H1 (cell line): ENCODE data around the gene RREB1. TPM values are rescaled to one million over a fixed set of nuclear protein-coding genes. Genes with fewer than 3 reads are reported as not detected.

Experiments used
- CTCF ChIA-PET: fragments of 300-600 bp; sonication (Branson Sonifier 250); formaldehyde crosslinking; loops from one replicate; lab custom pipeline; 2021; ENCODE audit not compliant: partially characterized antibody; lab: Charles Lee
- POLR2A ChIA-PET: fragments of 300-600 bp; sonication (Branson Sonifier 250); formaldehyde crosslinking; loops from one replicate; lab custom pipeline; 2021; ENCODE audit warnings: inconsistent platforms; ENCODE audit not compliant: partially characterized antibody; lab: Charles Lee
- DNase-seq, 2 experiments: peaks; one replicate each; pipeline versions ENCODE4 v3.0.0 to v3.0.0-alpha.2; 2010 to 2022; ENCODE audit warnings: low spot score in 2 of 2, low read depth in 1 of 2, mixed read lengths in 1 of 2
- FAIRE-seq: peaks from 2 replicates; lab custom pipeline; 2011; peaks lifted over from hg19 to GRCh38; lab: Jason Lieb, UNC
- H2AFZ ChIP-seq: 2 replicates; pipeline ENCODE4 v1.8.1; 2012; ENCODE audit warnings: low read length, inconsistent platforms
- H2AK5ac ChIP-seq: 2 replicates; pipeline ENCODE4 v1.6.1; 2013; ENCODE audit warnings: low read depth, low read length
- H2BK120ac ChIP-seq: replicated peaks from 2 replicates; pipeline ENCODE3; 2013; ENCODE audit warnings: low read depth, low read length, inconsistent platforms
- H2BK12ac ChIP-seq: 2 replicates; pipeline ENCODE4 v1.6.1; 2013; ENCODE audit warnings: low read depth, low read length
- H2BK15ac ChIP-seq: 2 replicates; pipeline ENCODE4 v1.6.1; 2013; ENCODE audit warnings: low read length
- H2BK20ac ChIP-seq: 2 replicates; pipeline ENCODE4 v1.6.1; 2013; ENCODE audit warnings: low read length
- H2BK5ac ChIP-seq: 2 replicates; pipeline ENCODE4 v1.6.1; 2013; ENCODE audit warnings: low read depth, low read length
- H3K14ac ChIP-seq: 2 replicates; pipeline ENCODE4 v1.6.1; 2013; ENCODE audit warnings: inconsistent platforms; ENCODE audit not compliant: insufficient read length
- H3K18ac ChIP-seq: 2 replicates; pipeline ENCODE4 v1.6.1; 2013; ENCODE audit warnings: low read length; ENCODE audit errors: extremely low read depth
- H3K23ac ChIP-seq: 2 replicates; pipeline ENCODE4 v1.6.1; 2013; ENCODE audit warnings: inconsistent platforms; ENCODE audit not compliant: insufficient read length
- H3K23me2 ChIP-seq: 2 replicates; pipeline ENCODE4 v1.6.1; 2013; ENCODE audit warnings: low read depth, low read length
- H3K27ac ChIP-seq: 2 replicates; pipeline ENCODE4 v1.6.1; 2011; ENCODE audit warnings: low read depth, low read length, inconsistent platforms
- H3K27me3 ChIP-seq, 4 experiments: replicated peaks in 1 of 4; 1 replicate in 1 of 4; 2 replicates in 3 of 4; pipeline versions ENCODE4 v1.6.1 to v1.8.1; 2011 to 2013; ENCODE audit warnings: low read length in 3 of 4, mild to moderate bottlenecking in 3 of 4, inconsistent platforms in 2 of 4, mixed read lengths in 2 of 4, moderate library complexity in 1 of 4; ENCODE audit not compliant: control insufficient read depth in 3 of 4, insufficient read depth in 3 of 4; ENCODE audit errors: extremely low read depth in 1 of 4
- H3K36me3 ChIP-seq, 4 experiments: 2 replicates each; pipeline versions ENCODE4 v1.6.1 to v1.8.1; 2011 to 2013; ENCODE audit warnings: mild to moderate bottlenecking in 4 of 4, low read length in 3 of 4, moderate library complexity in 2 of 4, control low read depth in 1 of 4, inconsistent platforms in 1 of 4; ENCODE audit not compliant: insufficient read depth in 4 of 4, control insufficient read depth in 2 of 4
- H3K4ac ChIP-seq: replicated peaks from 2 replicates; pipeline ENCODE3; 2013; ENCODE audit warnings: low read length, low read depth, mixed read lengths, inconsistent platforms; ENCODE audit not compliant: insufficient read length
- H3K4me1 ChIP-seq, 4 experiments: replicated peaks in 1 of 4; 1 replicate in 1 of 4; 2 replicates in 3 of 4; pipeline versions ENCODE4 v1.6.1 to v1.8.1; 2011 to 2013; ENCODE audit warnings: low read length in 3 of 4, inconsistent platforms in 2 of 4, mixed read lengths in 1 of 4; ENCODE audit not compliant: insufficient read depth in 4 of 4, control insufficient read depth in 3 of 4
- H3K4me2 ChIP-seq, 2 experiments: 2 replicates each; pipeline versions ENCODE4 v1.6.1 to v1.8.1; 2011 to 2013; ENCODE audit warnings: low read depth in 2 of 2, low read length in 2 of 2, control low read depth in 1 of 2, inconsistent platforms in 1 of 2, mild to moderate bottlenecking in 1 of 2; ENCODE audit not compliant: insufficient read depth in 1 of 2
- H3K4me3 ChIP-seq, 4 experiments: fragments of 200-600, 300-600 bp in 1 of 4; sonication (generic), shearing (Covaris generic), sonication (Bioruptor Twin) in 1 of 4; 2 replicates each; pipeline versions ENCODE4 v1.5.1 to v1.8.1; 2011 to 2016; ENCODE audit warnings: low read length in 4 of 4, low read depth in 3 of 4, control low read depth in 2 of 4, inconsistent platforms in 2 of 4, mild to moderate bottlenecking in 2 of 4, mixed read lengths in 1 of 4, moderate library complexity in 1 of 4; ENCODE audit not compliant: insufficient read depth in 2 of 4; ENCODE audit errors: extremely low read depth in 1 of 4
- H3K56ac ChIP-seq: replicated peaks from 2 replicates; pipeline ENCODE3; 2013; ENCODE audit warnings: low read depth, mild to moderate bottlenecking, mixed read lengths, low read length, inconsistent platforms; ENCODE audit not compliant: insufficient read length
- H3K79me1 ChIP-seq: 2 replicates; pipeline ENCODE4 v1.6.1; 2013; ENCODE audit warnings: low read depth, low read length, control low read depth
- H3K79me2 ChIP-seq, 2 experiments: 2 replicates each; pipeline versions ENCODE4 v1.6.1 to v1.8.1; 2012 to 2013; ENCODE audit warnings: low read length in 2 of 2, mild to moderate bottlenecking in 2 of 2, inconsistent platforms in 1 of 2; ENCODE audit not compliant: insufficient read depth in 2 of 2, control insufficient read depth in 1 of 2
- H3K9ac ChIP-seq, 4 experiments: replicated peaks in 1 of 4; 1 replicate in 1 of 4; 2 replicates in 3 of 4; pipeline versions ENCODE4 v1.6.1 to v1.8.1; 2011 to 2013; ENCODE audit warnings: low read depth in 3 of 4, low read length in 3 of 4, control low read depth in 2 of 4, mild to moderate bottlenecking in 2 of 4, moderate library complexity in 2 of 4, inconsistent platforms in 1 of 4; ENCODE audit errors: extremely low read depth in 1 of 4
- H3K9me3 ChIP-seq, 2 experiments: 2 replicates each; pipeline versions ENCODE4 v1.6.1 to v1.8.1; 2012 to 2013; ENCODE audit warnings: mild to moderate bottlenecking in 2 of 2, moderate library complexity in 2 of 2, control low read depth in 1 of 2, inconsistent platforms in 1 of 2, low read depth in 1 of 2, low read length in 1 of 2, mixed read lengths in 1 of 2; ENCODE audit not compliant: insufficient read depth in 2 of 2
- H4K20me1 ChIP-seq, 2 experiments: replicated peaks in 1 of 2; 2 replicates each; pipeline versions ENCODE3 to v1.8.1; 2011 to 2013; ENCODE audit warnings: inconsistent platforms in 2 of 2, low read length in 2 of 2, mild to moderate bottlenecking in 1 of 2; ENCODE audit not compliant: insufficient read depth in 2 of 2, control insufficient read depth in 1 of 2
- H4K5ac ChIP-seq: 2 replicates; pipeline ENCODE4 v1.6.1; 2013; ENCODE audit warnings: low read length, low read depth, mixed read lengths, inconsistent platforms; ENCODE audit not compliant: insufficient read length
- H4K8ac ChIP-seq: 2 replicates; pipeline ENCODE4 v1.8.0; 2013; ENCODE audit warnings: mild to moderate bottlenecking, moderate library complexity, low read length, inconsistent platforms; ENCODE audit not compliant: insufficient read depth; ENCODE audit errors: extremely low read depth
- H4K91ac ChIP-seq: replicated peaks from 2 replicates; pipeline ENCODE3; 2013; ENCODE audit warnings: low read length, mixed read lengths, inconsistent platforms; ENCODE audit not compliant: insufficient read length
- ASH2L ChIP-seq: fragments of 200-600, 300-600 bp; sonication (generic); IDR thresholded peaks from one replicate; pipeline ENCODE4 v1.7.1; 2017; ENCODE audit warnings: low read length
- BACH1 ChIP-seq: IDR thresholded peaks from 2 replicates; pipeline ENCODE4 v1.6.1; 2012; ENCODE audit warnings: low read length, improper control_type of control experiment
- CBX8 ChIP-seq: fragments of 300-800, 300-1000 bp; sonication (generic); IDR thresholded peaks from 2 replicates; pipeline ENCODE4 v1.7.1; 2016; ENCODE audit warnings: low read depth, low read length, borderline replicate concordance
- CEBPB ChIP-seq: IDR thresholded peaks from 2 replicates; pipeline ENCODE4 v1.6.1; 2012; ENCODE audit warnings: low read depth, low read length
- GABPA ChIP-seq: IDR thresholded peaks from 2 replicates; pipeline ENCODE4 v1.6.1; 2011; ENCODE audit warnings: mild to moderate bottlenecking, low read length, moderate library complexity, borderline replicate concordance; ENCODE audit not compliant: insufficient read depth
- POLR2AphosphoS5 ChIP-seq: IDR thresholded peaks from 2 replicates; pipeline ENCODE4 v1.6.1; 2011; ENCODE audit warnings: low read depth, low read length
- RFX5 ChIP-seq: IDR thresholded peaks from 2 replicates; pipeline ENCODE4 v1.6.1; 2011; ENCODE audit warnings: low read depth, low read length, improper control_type of control experiment, borderline replicate concordance
- SIN3A ChIP-seq, 2 experiments: IDR thresholded peaks in 1 of 2; conservative IDR thresholded peaks in 1 of 2; 2 replicates each; pipeline ENCODE4 v1.6.1; 2011 to 2012; ENCODE audit warnings: low read length in 2 of 2, improper control_type of control experiment in 1 of 2, low read depth in 1 of 2, mild to moderate bottlenecking in 1 of 2
- polyA plus RNA-seq, 7 experiments: library from polyadenylated mRNA; depleted of rRNA in 3 of 7; stranded (reverse) in 5 of 7; unstranded in 2 of 7; fragments of >200 nt in 5 of 7; fragments of 200-250 nt in 2 of 7; gene quantifications; 1 replicate in 5 of 7; 2 replicates in 1 of 7; 4 replicates in 1 of 7; pipeline versions ENCODE4 v1.2.1 to v1.2.3, GENCODE V29; 2011 to 2013; ENCODE audit warnings: missing spikeins in 2 of 7, mixed read lengths in 2 of 7
- total RNA-seq: library from RNA; stranded (reverse); fragmentation: NEBNext Ultra II Directional; extraction: Animal tissue kit (Norgen Biotek cat#: 25700); gene quantifications from 2 replicates; pipeline ENCODE4 v1.2.1, GENCODE V29; 2021
- TF ChIP-seq, protein P1 (sequence below): IDR thresholded peaks from 2 replicates; pipeline ENCODE4 v1.6.1; 2012; ENCODE audit warnings: inconsistent platforms
- TF ChIP-seq, protein P2 (sequence below), 3 experiments: IDR thresholded peaks; 1 replicate in 2 of 3; 2 replicates in 1 of 3; pipeline versions ENCODE4 v1.5.1 to v1.6.1; 2011; ENCODE audit warnings: low read length in 3 of 3, mild to moderate bottlenecking in 3 of 3, inconsistent platforms in 2 of 3, low read depth in 1 of 3, moderate library complexity in 1 of 3; ENCODE audit not compliant: insufficient read depth in 1 of 3; ENCODE audit errors: control extremely low read depth in 1 of 3
- TF ChIP-seq, protein P3 (sequence below): IDR thresholded peaks from 2 replicates; pipeline ENCODE4 v1.6.1; 2011; ENCODE audit warnings: low read depth, mild to moderate bottlenecking, low read length; ENCODE audit not compliant: insufficient read depth

Gene RREB1
- total and polyA plus RNA-seq, 2 of the 8 experiments (the other 6 are each of a cell fraction or from before 2014, with no cell fraction given): 3.9 to 34.7 TPM

DNA sequence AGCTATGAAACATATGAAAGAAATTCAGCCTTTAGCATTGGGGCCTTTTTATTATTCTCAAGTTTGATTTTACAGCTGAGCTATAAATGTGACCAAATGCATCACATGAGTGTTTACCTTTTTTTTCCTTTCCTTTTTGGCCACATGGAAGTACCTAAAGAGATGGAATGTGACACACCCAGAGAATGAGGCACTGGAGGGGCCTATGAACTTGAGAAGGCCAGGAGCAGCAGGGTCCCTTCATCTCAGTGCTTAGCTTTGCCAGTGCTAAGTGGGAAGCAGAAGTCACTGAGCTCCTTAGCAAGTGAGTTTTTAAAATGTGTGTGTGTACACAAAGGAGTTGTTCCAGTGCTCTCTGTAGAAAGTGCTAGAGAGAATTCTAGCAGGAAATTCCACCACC is 44.7 kb downstream of the RREB1 start:
- no peak overlapping the region for H2BK120ac ChIP-seq
- H4K91ac ChIP-seq: no peak overlapping the region
- H3K27me3 ChIP-seq: no peaks in the 10 kb centered on the region
- DNase-seq (no peak), FAIRE-seq (no peak)
- H3K9ac ChIP-seq: no peak overlapping the region
- CTCF ChIA-PET: interaction anchor here (0.8 to 2.1 kb wide), 6 partner anchors 9 to 478 kb away, joined by 3 to 7 read pairs (median 4); no protein-coding TSS in a partner anchor
- H3K23me2 ChIP-seq: no peaks in the 10 kb centered on the region
- H2BK5ac ChIP-seq: no peak overlapping the region
- no peaks in the 10 kb centered on the region for H3K9me3 ChIP-seq
- H3K4ac ChIP-seq: no peak overlapping the region
- no peak overlapping the region for H2AFZ ChIP-seq
- H2AK5ac ChIP-seq: no peak overlapping the region
- no peak overlapping the region for H3K4me2 ChIP-seq
- no peak for TF ChIP-seq GABPA
- no peak for TF ChIP-seq CBX8
- TF ChIP-seq CEBPB: no peak
- TF ChIP-seq POLR2AphosphoS5: no peak
- no peak for TF ChIP-seq SIN3A (conservative IDR thresholded peaks at IDR 0.05 in 1 of 2, IDR thresholded peaks at IDR 0.05 in 1 of 2; ENCODE audit: low read depth in 1 of 2, low read length in 2 of 2)
- TF ChIP-seq, protein P1, sequence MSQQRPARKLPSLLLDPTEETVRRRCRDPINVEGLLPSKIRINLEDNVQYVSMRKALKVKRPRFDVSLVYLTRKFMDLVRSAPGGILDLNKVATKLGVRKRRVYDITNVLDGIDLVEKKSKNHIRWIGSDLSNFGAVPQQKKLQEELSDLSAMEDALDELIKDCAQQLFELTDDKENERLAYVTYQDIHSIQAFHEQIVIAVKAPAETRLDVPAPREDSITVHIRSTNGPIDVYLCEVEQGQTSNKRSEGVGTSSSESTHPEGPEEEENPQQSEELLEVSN: no peak
- TF ChIP-seq, protein P2, sequence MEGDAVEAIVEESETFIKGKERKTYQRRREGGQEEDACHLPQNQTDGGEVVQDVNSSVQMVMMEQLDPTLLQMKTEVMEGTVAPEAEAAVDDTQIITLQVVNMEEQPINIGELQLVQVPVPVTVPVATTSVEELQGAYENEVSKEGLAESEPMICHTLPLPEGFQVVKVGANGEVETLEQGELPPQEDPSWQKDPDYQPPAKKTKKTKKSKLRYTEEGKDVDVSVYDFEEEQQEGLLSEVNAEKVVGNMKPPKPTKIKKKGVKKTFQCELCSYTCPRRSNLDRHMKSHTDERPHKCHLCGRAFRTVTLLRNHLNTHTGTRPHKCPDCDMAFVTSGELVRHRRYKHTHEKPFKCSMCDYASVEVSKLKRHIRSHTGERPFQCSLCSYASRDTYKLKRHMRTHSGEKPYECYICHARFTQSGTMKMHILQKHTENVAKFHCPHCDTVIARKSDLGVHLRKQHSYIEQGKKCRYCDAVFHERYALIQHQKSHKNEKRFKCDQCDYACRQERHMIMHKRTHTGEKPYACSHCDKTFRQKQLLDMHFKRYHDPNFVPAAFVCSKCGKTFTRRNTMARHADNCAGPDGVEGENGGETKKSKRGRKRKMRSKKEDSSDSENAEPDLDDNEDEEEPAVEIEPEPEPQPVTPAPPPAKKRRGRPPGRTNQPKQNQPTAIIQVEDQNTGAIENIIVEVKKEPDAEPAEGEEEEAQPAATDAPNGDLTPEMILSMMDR (IDR thresholded peaks at IDR 0.05; ENCODE audit: control extremely low read depth in 1 of 3, insufficient read depth in 1 of 3, low read depth in 1 of 3, low read length in 3 of 3): no peak
- TF ChIP-seq ASH2L: no peak
- no peak for TF ChIP-seq BACH1
- TF ChIP-seq, protein P3, sequence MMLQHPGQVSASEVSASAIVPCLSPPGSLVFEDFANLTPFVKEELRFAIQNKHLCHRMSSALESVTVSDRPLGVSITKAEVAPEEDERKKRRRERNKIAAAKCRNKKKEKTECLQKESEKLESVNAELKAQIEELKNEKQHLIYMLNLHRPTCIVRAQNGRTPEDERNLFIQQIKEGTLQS: no peak
- TF ChIP-seq RFX5: no peak
- TF ChIP-seq, all 59 proteins: peak for 0
- H3K4me1 ChIP-seq: peaks cover 0 to 18% (median 16%) of the 10 kb centered on the region in 4 experiments; a peak in 6 of 7 replicates
- H3K14ac ChIP-seq: no peak overlapping the region
- H3K4me3 ChIP-seq: no peak overlapping the region
- no peak overlapping the region for H3K56ac ChIP-seq
- no peaks in the 10 kb centered on the region for H3K36me3 ChIP-seq
- peaks cover 0 to 5% of the 10 kb centered on the region in 2 experiments for H4K20me1 ChIP-seq
- POLR2A ChIA-PET: interaction anchor here (0.6 to 5.2 kb wide), 2 partner anchors 11 to 58 kb away, joined by 3 to 34 read pairs; no protein-coding TSS in a partner anchor
- peaks cover 8 to 82% of the 10 kb centered on the region in 2 experiments for H3K79me2 ChIP-seq
- no peak overlapping the region for H3K27ac ChIP-seq
- H3K18ac ChIP-seq: no peak overlapping the region
- H4K8ac ChIP-seq: no peak overlapping the region
- H2BK20ac ChIP-seq: no peak overlapping the region
- no peak overlapping the region for H2BK12ac ChIP-seq
- H3K79me1 ChIP-seq: peaks cover 10% of the 10 kb centered on the region
- H3K23ac ChIP-seq: no peak overlapping the region
- H2BK15ac ChIP-seq: no peak overlapping the region; the same call in 1 of the 2 replicates
- H4K5ac ChIP-seq: no peak overlapping the region
